NCI-H128 (cell line): ENCODE measurements around the gene ALOX5AP.
"Not testable (repeated sequence)": the region's sequence is repeated elsewhere in the genome, so short reads cannot be mapped to it uniquely, and the experiment has no call there.

ENCODE experiments used
- DNase-seq: peaks from one replicate; lab custom pipeline; 2025; ENCODE audit not compliant: unreplicated experiment; lab: John Stamatoyannopoulos, UW

The ALOX5AP gene

DNA sequence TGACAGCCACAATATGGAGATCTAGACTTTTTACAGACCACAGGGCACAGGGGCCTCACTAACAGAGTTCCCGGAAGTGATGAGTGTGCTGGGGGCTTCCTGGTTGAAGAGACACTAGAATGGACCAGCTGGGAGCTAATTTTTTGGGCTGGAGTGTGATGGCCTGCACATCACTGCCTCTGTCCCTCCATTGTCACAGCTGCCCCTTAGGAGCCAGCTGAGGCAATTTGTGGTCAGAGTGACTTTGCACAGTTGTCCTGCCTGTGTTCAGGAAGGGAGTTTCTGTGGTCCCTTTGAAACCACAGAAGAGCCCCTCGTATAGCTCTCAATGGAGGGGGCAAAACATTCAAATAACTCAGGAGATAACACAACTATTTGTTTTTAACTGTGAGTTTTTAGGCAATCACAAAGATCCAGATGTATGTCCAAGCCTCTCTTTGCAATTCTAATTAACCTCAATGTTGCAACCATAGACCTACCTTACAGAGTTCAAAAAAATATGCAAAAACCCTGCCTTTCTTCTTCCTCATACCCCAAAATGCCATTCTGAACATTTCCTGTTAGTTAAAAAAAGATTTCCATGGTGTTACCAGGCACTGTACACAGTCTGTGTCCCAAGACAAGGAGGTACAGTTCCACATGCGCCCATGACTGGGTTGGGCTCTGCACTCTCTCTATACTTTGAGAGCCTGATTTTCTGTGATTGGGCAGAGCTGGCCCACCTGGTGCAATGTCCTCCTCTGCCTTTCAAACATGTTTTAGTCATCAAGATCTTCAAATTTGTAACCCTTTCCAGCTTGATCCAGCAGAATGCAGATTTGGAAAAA is 2.4 kb downstream of the ALOX5AP start:
- DNase-seq = no peak

GRCh38 chr13:30738526-30739236 is 3.3 kb downstream of the ALOX5AP start:
- no peak for DNase-seq

GRCh38 chr13:30739237-30739528 is 3.8 kb downstream of the ALOX5AP start:
- DNase-seq = no peak

GRCh38 chr13:30739761-30740642 is 4.7 kb downstream of the ALOX5AP start:
- DNase-seq = no peak

GRCh38 chr13:30742901-30743300 is 7.6 kb downstream of the ALOX5AP start:
- no peak for DNase-seq

DNA sequence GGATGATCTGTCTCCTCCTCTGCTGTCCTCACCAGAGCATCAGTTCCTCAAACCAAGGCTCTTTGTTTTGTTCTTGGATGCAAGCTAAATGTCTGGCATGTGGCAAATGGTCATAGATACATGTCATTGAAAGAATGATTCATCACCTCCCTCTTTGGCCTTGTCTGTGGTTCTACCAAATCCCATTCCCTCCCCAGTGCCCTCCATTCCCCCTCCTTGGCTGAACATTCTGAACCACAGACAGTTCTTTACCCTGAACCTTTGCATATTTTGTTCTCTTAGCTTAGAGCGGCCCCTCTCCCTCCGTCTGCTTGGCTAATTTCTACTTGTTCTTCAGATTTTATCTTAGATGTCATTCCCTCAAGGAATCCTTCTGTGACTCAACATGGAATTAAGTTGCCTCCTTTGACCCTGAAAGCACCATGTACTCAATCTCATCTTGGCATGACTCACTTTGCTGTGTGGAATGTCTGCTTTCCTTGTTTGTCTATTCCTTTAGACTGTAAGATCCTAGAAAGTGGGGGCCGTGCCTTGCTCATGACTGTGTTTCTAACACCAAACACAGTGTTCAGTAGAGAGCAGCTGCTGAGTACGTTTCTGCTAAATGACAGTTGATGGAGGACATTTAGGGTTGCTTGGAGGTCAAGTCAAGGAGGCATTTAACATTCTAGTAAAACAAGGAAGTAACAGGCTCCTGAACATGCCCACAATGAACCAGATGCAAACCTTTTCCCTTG is 8.1 kb downstream of the ALOX5AP start:
- DNase-seq = no peak

GRCh38 chr13:30744056-30744680 is 8.8 kb downstream of the ALOX5AP start:
- DNase-seq = no peak

GRCh38 chr13:30744681-30745077 is 9.3 kb downstream of the ALOX5AP start:
- no peak for DNase-seq

DNA sequence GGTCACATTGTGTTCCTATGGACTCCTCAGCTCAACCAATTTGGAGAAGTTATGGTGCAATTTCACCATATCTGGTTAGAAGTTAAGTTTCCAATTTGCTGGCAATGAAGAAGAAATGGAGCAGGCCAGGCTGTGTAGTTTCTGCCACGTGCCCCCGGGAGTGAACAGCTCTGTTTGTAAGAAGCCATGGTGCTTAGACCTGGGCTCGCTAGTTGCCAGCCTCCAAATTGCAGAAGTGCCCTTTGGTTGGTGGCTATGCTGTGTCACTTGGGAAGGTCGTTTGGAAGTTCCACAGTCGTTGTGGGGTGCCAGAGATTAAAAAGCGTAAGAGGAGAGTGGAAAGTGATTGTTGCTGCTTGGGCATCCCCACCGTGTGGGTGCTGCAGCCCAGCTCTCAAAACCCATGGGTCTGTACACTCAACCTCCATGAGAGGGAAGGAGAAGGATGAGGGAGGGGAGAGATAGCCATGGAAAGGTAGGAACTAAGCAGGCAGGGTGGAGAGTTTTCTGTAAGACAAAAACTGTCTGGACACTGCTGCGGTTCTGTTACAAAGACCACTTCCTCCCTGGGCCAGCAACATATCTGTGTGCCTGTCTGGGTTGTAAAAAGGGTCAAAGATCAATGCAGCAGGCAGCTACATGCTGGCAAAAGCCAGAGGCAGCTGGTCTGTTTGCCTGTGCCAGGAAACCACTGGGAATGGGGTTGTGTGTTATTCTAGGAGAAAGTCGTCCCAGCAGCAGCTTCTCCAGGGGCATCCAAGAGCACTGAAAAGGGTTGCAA is 10.8 kb downstream of the ALOX5AP start:
- no peak for DNase-seq

DNA sequence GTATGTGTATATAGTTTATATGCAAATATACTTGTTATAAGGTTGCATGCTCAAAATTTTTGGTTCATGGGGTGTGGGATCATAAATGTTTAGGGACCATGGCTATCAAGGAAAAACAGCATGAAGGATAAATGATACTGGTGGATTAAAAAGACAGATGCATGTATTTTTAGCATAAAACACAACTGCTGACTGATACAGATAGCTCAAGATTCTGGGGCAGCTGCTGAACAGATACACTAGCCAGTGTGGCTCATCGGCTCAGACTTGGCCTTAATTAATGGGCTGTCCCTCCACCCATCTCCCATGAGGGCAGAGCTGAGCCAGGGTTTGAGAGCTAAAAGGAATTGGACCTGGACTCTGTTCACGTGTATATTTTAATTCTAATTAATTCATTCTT is 11.4 kb downstream of the ALOX5AP start:
- no peak for DNase-seq

DNA sequence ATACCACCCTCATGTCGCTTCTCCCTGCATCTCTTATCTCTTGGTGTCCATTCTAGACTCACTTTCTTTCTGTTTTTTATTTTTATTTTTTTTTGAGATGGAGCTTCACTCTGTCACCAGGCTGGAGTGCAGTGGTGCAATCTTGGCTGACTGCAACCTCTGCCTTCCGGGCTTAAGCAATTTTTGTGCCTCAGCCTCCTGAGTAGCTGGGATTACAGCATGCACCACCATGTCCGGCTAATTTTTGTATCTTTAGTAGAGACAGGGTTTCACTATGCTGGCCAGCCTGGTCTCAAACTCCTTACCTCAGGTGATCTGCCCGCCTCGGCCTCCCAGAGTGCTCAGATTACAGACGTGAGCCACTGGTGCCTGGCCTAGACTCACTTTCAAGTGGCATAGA is 12.5 kb downstream of the ALOX5AP start:
- not testable (repeated sequence) for DNase-seq

- no peak for DNase-seq
Observed at GRCh38 chr13:30748717-30749116, 13.4 kb downstream of the ALOX5AP start.

GRCh38 chr13:30750036-30750435 is 14.7 kb downstream of the ALOX5AP start:
- no peak for DNase-seq

- no peak for DNase-seq
Observed at GRCh38 chr13:30751183-30751933, 16.0 kb downstream of the ALOX5AP start.

DNA sequence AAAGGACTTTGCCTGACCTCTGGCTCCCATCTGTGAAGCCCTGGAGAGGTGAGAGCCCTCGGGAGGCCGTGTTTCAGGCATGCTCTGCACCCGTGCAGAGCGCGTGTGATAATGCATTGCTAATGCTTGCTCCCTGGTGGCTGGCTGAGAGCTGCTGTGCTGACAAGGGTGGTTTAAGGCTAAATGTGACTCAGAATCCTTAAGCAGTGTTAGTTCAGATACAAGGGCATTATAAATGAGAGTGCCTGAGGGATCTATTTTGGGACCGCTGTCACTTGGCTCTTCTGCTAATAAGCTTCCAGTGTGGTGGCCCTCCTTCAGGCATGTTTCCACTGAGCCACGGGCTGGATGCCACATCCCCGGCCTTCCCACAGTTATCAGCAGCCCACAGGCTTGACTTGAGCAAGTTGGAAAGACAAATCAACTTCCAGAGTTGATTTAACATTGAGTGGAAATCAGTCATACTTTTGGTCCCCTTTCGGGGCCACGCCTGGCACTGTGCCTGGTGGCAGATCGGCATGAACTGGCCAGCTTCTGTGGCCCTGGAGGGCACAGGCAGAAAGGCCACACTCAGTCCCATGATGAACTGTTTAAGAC is 17.0 kb downstream of the ALOX5AP start:
- peak; percentile 51 for DNase-seq

GRCh38 chr13:30753030-30753616 is 17.8 kb downstream of the ALOX5AP start:
- DNase-seq = no peak

DNA sequence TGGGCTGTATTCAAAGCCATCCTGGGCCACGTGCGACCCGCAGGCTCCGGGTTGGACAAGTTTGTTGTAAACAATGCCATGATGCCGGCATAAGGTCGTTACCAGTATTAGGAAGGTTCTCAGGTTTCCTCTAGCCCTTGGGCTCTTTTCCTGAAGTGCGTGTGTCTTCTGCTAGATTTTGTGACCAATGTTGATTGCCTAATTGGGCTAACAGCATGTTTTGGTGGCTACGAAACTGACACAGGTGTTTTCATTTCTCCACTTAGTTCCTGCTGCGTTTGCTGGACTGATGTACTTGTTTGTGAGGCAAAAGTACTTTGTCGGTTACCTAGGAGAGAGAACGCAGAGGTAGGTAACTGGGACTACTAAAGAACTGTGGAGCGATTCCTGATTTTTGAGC is 20.3 kb downstream of the ALOX5AP start:
- DNase-seq = no peak

DNA sequence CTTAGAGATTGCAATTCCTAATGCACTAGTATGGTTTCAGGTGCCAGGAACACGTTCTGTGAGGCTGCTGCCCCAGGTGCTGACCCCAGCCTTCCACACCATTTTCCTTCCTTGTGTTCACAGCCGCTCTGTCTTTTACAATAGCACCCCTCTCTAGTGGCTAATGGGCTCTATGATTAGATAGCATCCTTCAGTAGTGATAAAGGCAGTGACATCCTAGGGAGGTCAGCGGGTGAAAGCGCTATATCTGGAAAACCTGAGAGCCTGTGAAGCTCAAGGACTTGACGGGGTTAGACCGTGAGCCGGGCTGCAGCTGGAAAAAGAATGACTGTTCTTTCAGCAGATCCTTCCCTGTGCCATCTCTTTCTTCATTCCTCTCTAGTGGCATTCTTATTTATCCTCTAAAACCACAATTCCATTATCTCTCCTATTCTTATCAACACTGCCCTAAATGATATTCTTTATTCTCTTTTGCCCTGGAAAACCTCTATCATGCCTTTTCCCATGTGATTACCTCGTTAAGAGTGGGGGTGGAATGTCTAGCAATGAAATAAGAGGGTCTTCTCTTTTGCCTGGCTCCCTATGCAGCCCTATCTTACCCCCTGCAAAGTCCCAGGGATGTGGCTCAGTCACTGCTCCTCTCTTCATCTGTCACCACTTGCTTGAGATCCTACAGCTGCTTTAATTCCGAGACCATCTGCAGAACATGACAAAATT is 21.8 kb downstream of the ALOX5AP start:
- DNase-seq = no peak
